ENCODE results near the gene CABP4.

GRCh38 chr11:67429722-67430121 lies 25.4 kb upstream of the CABP4 start:
- TF ChIP-seq POLR2A (IDR thresholded peaks at IDR 0.05): no peak
- TF ChIP-seq, protein P1, sequence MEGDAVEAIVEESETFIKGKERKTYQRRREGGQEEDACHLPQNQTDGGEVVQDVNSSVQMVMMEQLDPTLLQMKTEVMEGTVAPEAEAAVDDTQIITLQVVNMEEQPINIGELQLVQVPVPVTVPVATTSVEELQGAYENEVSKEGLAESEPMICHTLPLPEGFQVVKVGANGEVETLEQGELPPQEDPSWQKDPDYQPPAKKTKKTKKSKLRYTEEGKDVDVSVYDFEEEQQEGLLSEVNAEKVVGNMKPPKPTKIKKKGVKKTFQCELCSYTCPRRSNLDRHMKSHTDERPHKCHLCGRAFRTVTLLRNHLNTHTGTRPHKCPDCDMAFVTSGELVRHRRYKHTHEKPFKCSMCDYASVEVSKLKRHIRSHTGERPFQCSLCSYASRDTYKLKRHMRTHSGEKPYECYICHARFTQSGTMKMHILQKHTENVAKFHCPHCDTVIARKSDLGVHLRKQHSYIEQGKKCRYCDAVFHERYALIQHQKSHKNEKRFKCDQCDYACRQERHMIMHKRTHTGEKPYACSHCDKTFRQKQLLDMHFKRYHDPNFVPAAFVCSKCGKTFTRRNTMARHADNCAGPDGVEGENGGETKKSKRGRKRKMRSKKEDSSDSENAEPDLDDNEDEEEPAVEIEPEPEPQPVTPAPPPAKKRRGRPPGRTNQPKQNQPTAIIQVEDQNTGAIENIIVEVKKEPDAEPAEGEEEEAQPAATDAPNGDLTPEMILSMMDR (IDR thresholded peaks at IDR 0.05): no peak
